GM23248 (cell line): ENCODE data around the gene MYOD1. TPM values are rescaled to one million over a fixed set of nuclear protein-coding genes. Genes with fewer than 3 reads are reported as not detected.

Source experiments
- DNase-seq: peaks from one replicate; pipeline ENCODE4 v3.0.0-alpha.2; 2015
- H2AFZ ChIP-seq: fragments of 200-600 bp; sonication (generic); 2 replicates; pipeline ENCODE4 v1.6.1; 2016; ENCODE audit warnings: antibody characterized with exemption
- H3F3A ChIP-seq: fragments of 200-600 bp; sonication (generic); 2 replicates; pipeline ENCODE4 v1.6.1; 2016; ENCODE audit warnings: mild to moderate bottlenecking, antibody characterized with exemption, mixed run types; ENCODE audit not compliant: insufficient read depth
- H3K27ac ChIP-seq: fragments of 200-600 bp; sonication (generic); 2 replicates; pipeline ENCODE4 v1.5.1; 2016; ENCODE audit warnings: mild to moderate bottlenecking
- H3K27me3 ChIP-seq: fragments of 200-600 bp; sonication (generic); replicated peaks from 2 replicates; pipeline ENCODE4 v1.6.1; 2016; ENCODE audit warnings: mild to moderate bottlenecking; ENCODE audit not compliant: insufficient read depth
- H3K36me3 ChIP-seq: fragments of 200-600 bp; sonication (generic); 2 replicates; pipeline ENCODE4 v1.6.1; 2016; ENCODE audit warnings: low read depth, mild to moderate bottlenecking
- H3K4me1 ChIP-seq: fragments of 200-600 bp; sonication (generic); 2 replicates; pipeline ENCODE4 v1.6.1; 2016; ENCODE audit warnings: mild to moderate bottlenecking; ENCODE audit not compliant: insufficient read depth
- H3K4me2 ChIP-seq: fragments of 200-600 bp; sonication (generic); one replicate; pipeline ENCODE4 v1.6.1; 2016; ENCODE audit warnings: mild to moderate bottlenecking; ENCODE audit not compliant: unreplicated experiment
- H3K4me3 ChIP-seq: fragments of 200-600 bp; sonication (generic); 2 replicates; pipeline ENCODE4 v1.5.1; 2016; ENCODE audit warnings: mild to moderate bottlenecking
- H3K79me2 ChIP-seq: fragments of 200-600 bp; sonication (generic); 2 replicates; pipeline ENCODE4 v1.6.1; 2016; ENCODE audit warnings: mild to moderate bottlenecking; ENCODE audit not compliant: insufficient read depth
- H3K9ac ChIP-seq: fragments of 200-600 bp; sonication (generic); 2 replicates; pipeline ENCODE4 v1.6.1; 2016; ENCODE audit warnings: mild to moderate bottlenecking
- H3K9me2 ChIP-seq: fragments of 200-600 bp; sonication (generic); 2 replicates; pipeline ENCODE4 v1.6.1; 2016; ENCODE audit warnings: mixed run types, mild to moderate bottlenecking, moderate library complexity; ENCODE audit not compliant: insufficient read depth
- H3K9me3 ChIP-seq: fragments of 200-600 bp; sonication (generic); one replicate; pipeline ENCODE4 v1.6.1; 2017; ENCODE audit warnings: low read depth
- H4K20me1 ChIP-seq: fragments of 200-600 bp; sonication (generic); 2 replicates; pipeline ENCODE4 v1.6.0; 2016; ENCODE audit not compliant: insufficient read depth
- EZH2 ChIP-seq: fragments of 200-600 bp; sonication (generic); IDR thresholded peaks from 2 replicates; pipeline ENCODE4 v1.6.1; 2018; ENCODE audit warnings: antibody characterized with exemption, mild to moderate bottlenecking; ENCODE audit not compliant: insufficient read depth, poor library complexity, severe bottlenecking
- EZH2phosphoT487 ChIP-seq: fragments of 200-600 bp; sonication (generic); IDR thresholded peaks from 2 replicates; pipeline ENCODE4 v1.6.1; 2018; ENCODE audit warnings: antibody characterized with exemption, moderate library complexity, mild to moderate bottlenecking, low read depth; ENCODE audit not compliant: insufficient read depth
- WGBS, 2 experiments: methylation state at CpG; one replicate each; pipeline ENCODE4 v1.1.6; 2015 to 2017; ENCODE audit warnings: low lambda C conversion rate in 2 of 2, low coverage in 1 of 2; ENCODE audit errors: missing lambda C conversion rate in 2 of 2; 5-methylcytosine and 5-hydroxymethylcytosine counted together
- in situ Hi-C: fragments of 300-500 bp; cut with MboI; formaldehyde crosslinking; loops from 2 replicates; pipeline ENCODE4 v1.15.0; 2020
- polyA plus RNA-seq: library from polyadenylated mRNA; unstranded; fragments of >200 nt; fragmentation: Nextera tagmentation; extraction: Ambion mirVana; gene quantifications from 2 replicates; pipeline ENCODE4 v1.2.1, GENCODE V29; 2016
- total RNA-seq: library from RNA; depleted of rRNA; stranded (reverse); fragments of >200 nt; shearing (Covaris generic); gene quantifications from 2 replicates; pipeline ENCODE4 v1.2.3, GENCODE V29; 2014

MYOD1 gene
- total and polyA plus RNA-seq, 2 experiments from 2014 or later, result not detected

GRCh38 chr11:17691550-17691949, 27.8 kb upstream of the MYOD1 start:
- WGBS, 2 experiments, result 12 to 13% methylated on average over 2 of the region's 2 CpGs
- no peak for DNase-seq
- H3K4me1 ChIP-seq, result no peaks in the 10 kb centered on the region
- TF ChIP-seq EZH2phosphoT487, result no peak
- no peak for TF ChIP-seq EZH2
- H3F3A ChIP-seq, result no peaks in the 10 kb centered on the region
- no peak overlapping the region for H3K4me2 ChIP-seq
- H3K27me3 ChIP-seq, result peaks cover 38% of the 10 kb centered on the region
- no peak overlapping the region for H3K27ac ChIP-seq
- no peaks in the 10 kb centered on the region for H4K20me1 ChIP-seq
- no peak overlapping the region for H3K9ac ChIP-seq
- H3K9me3 ChIP-seq, result no peaks in the 10 kb centered on the region
- no peak overlapping the region for H3K4me3 ChIP-seq
- H2AFZ ChIP-seq, result no peak overlapping the region
- in situ Hi-C loops, result no loop called here
- H3K36me3 ChIP-seq, result no peaks in the 10 kb centered on the region
- H3K79me2 ChIP-seq, result no peaks in the 10 kb centered on the region
- no peaks in the 10 kb centered on the region for H3K9me2 ChIP-seq

- no peak overlapping the region for H3K4me3 ChIP-seq
- H3K9me3 ChIP-seq, result no peaks in the 10 kb centered on the region
- no peaks in the 10 kb centered on the region for H4K20me1 ChIP-seq
- no peaks in the 10 kb centered on the region for H3K36me3 ChIP-seq
- H3K79me2 ChIP-seq, result no peaks in the 10 kb centered on the region
- H3K27me3 ChIP-seq, result peaks cover 42% of the 10 kb centered on the region
- no peak overlapping the region for H3K4me2 ChIP-seq
- H3K27ac ChIP-seq, result no peak overlapping the region
- H3K9me2 ChIP-seq, result no peaks in the 10 kb centered on the region
- H3K9ac ChIP-seq, result no peak overlapping the region
- no peak overlapping the region for H2AFZ ChIP-seq
- H3F3A ChIP-seq, result no peaks in the 10 kb centered on the region
- H3K4me1 ChIP-seq, result no peaks in the 10 kb centered on the region
- WGBS, 2 experiments, result 33 to 34% methylated on average over 10 of the region's 10 CpGs
- in situ Hi-C loops, result no loop called here
- no peak for DNase-seq
- TF ChIP-seq EZH2phosphoT487, result no peak
- TF ChIP-seq EZH2, result no peak
Observed at GRCh38 chr11:17691976-17692375, 27.4 kb upstream of the MYOD1 start.

GRCh38 chr11:17692931-17693330, 26.4 kb upstream of the MYOD1 start:
- no peak overlapping the region for H3K27ac ChIP-seq
- in situ Hi-C loops, result no loop called here

GRCh38 chr11:17693531-17693930, 25.8 kb upstream of the MYOD1 start:
- Histone ChIP-seq H3K27ac (no peak overlapping the region), H3K4me2 (no peak overlapping the region), H3K9me3 (no peaks in the 10 kb centered on the region), H3K9ac (no peak overlapping the region), H3K4me3 (no peak overlapping the region), H4K20me1 (no peaks in the 10 kb centered on the region), H3F3A (no peaks in the 10 kb centered on the region), H3K9me2 (no peaks in the 10 kb centered on the region), H3K27me3 (peaks cover 53% of the 10 kb centered on the region), H3K79me2 (no peaks in the 10 kb centered on the region), H3K4me1 (no peaks in the 10 kb centered on the region), H3K36me3 (no peaks in the 10 kb centered on the region), H2AFZ (no peak overlapping the region)
- 11 to 14% methylated on average over 4 of the region's 4 CpGs for WGBS, 2 experiments
- TF ChIP-seq EZH2 (no peak), EZH2phosphoT487 (no peak)
- in situ Hi-C loops, result no loop called here
- no peak for DNase-seq

More at GRCh38 chr11:17692931-17693330, 26.4 kb upstream of the MYOD1 start:
- Histone ChIP-seq H3K36me3 (no peaks in the 10 kb centered on the region), H3K27me3 (peaks cover 52% of the 10 kb centered on the region), H3K9ac (no peak overlapping the region), H2AFZ (no peak overlapping the region), H3K4me3 (no peak overlapping the region), H3K4me2 (no peak overlapping the region), H3K9me3 (no peaks in the 10 kb centered on the region), H3K4me1 (no peaks in the 10 kb centered on the region), H3K9me2 (no peaks in the 10 kb centered on the region), H3K79me2 (no peaks in the 10 kb centered on the region), H3F3A (no peaks in the 10 kb centered on the region), H4K20me1 (no peaks in the 10 kb centered on the region)
- 34 to 42% methylated on average over 7 of the region's 7 CpGs for WGBS, 2 experiments
- DNase-seq, result no peak
- TF ChIP-seq EZH2 (no peak), EZH2phosphoT487 (no peak)
